ENCODE results near the gene LILRA2. TPM values are rescaled to one million over a fixed set of nuclear protein-coding genes. Genes with fewer than 3 reads are reported as not detected.

Gene LILRA2
- total RNA-seq, 2 donors from 2014 or later = 1.8 TPM; not detected in 1

GRCh38 chr19:54534156-54534555 lies 39.4 kb upstream of the LILRA2 start:
- Histone ChIP-seq H3K9me3 (no peaks in the 10 kb centered on the region), H3K27ac (no peak overlapping the region), H3K36me3 (no peaks in the 10 kb centered on the region), H3K4me1 (no peaks in the 10 kb centered on the region), H3K4me3 (no peak overlapping the region), H3K27me3 (no peaks in the 10 kb centered on the region)
- no peak for DNase-seq (ENCODE audit: low spot score)
- no peak for TF ChIP-seq CTCF (IDR thresholded peaks at IDR 0.05)

GRCh38 chr19:54535601-54536000 lies 38.0 kb upstream of the LILRA2 start:
- Histone ChIP-seq H3K36me3 (no peaks in the 10 kb centered on the region), H3K4me1 (no peaks in the 10 kb centered on the region), H3K27me3 (no peaks in the 10 kb centered on the region), H3K27ac (no peak overlapping the region), H3K4me3 (no peak overlapping the region), H3K9me3 (no peaks in the 10 kb centered on the region)
- no peak for TF ChIP-seq CTCF (IDR thresholded peaks at IDR 0.05)
- no peak for DNase-seq (ENCODE audit: low spot score)

GRCh38 chr19:54536956-54537355 lies 36.6 kb upstream of the LILRA2 start:
- Histone ChIP-seq H3K27me3 (no peaks in the 10 kb centered on the region), H3K4me3 (no peak overlapping the region)
- no peak for TF ChIP-seq CTCF (IDR thresholded peaks at IDR 0.05)

GRCh38 chr19:54541712-54542111 lies 31.9 kb upstream of the LILRA2 start:
- Histone ChIP-seq H3K9me3 (no peaks in the 10 kb centered on the region), H3K4me1 (no peaks in the 10 kb centered on the region), H3K36me3 (no peaks in the 10 kb centered on the region), H3K4me3 (no peak overlapping the region), H3K27me3 (no peaks in the 10 kb centered on the region), H3K27ac (no peak overlapping the region)
- TF ChIP-seq CTCF (IDR thresholded peaks at IDR 0.05) = no peak
- no peak for DNase-seq (ENCODE audit: low spot score)

More at GRCh38 chr19:54536956-54537355, 36.6 kb upstream of the LILRA2 start:
- H3K36me3 ChIP-seq = no peaks in the 10 kb centered on the region
- H3K27ac ChIP-seq = no peak overlapping the region
- no peaks in the 10 kb centered on the region for H3K4me1 ChIP-seq
- no peak for DNase-seq (ENCODE audit: low spot score)
- no peaks in the 10 kb centered on the region for H3K9me3 ChIP-seq

- H3K4me1 ChIP-seq = no peaks in the 10 kb centered on the region
- no peaks in the 10 kb centered on the region for H3K36me3 ChIP-seq
- H3K4me3 ChIP-seq = no peak overlapping the region
- no peaks in the 10 kb centered on the region for H3K9me3 ChIP-seq
- no peaks in the 10 kb centered on the region for H3K27me3 ChIP-seq
- H3K27ac ChIP-seq = no peak overlapping the region
- no peak for DNase-seq (ENCODE audit: low spot score)
- no peak for TF ChIP-seq CTCF (IDR thresholded peaks at IDR 0.05)
These were observed 24.8 kb upstream of the LILRA2 start for GRCh38 chr19:54548806-54549205.

- Histone ChIP-seq H3K27me3 (no peaks in the 10 kb centered on the region), H3K27ac (no peak overlapping the region), H3K9me3 (no peaks in the 10 kb centered on the region), H3K36me3 (no peaks in the 10 kb centered on the region), H3K4me3 (no peak overlapping the region), H3K4me1 (no peaks in the 10 kb centered on the region)
- no peak for DNase-seq (ENCODE audit: low spot score)
- TF ChIP-seq CTCF (IDR thresholded peaks at IDR 0.05) = no peak
These were observed 24.4 kb upstream of the LILRA2 start for GRCh38 chr19:54549224-54549623.

Measured in right atrium auricular region (tissue), 2 donors.